NB4 (cell line): Measurements from ENCODE around the gene USP7.

Source experiments
- POLR2A ChIP-seq: IDR thresholded peaks from 2 replicates; pipeline ENCODE4 v1.6.1; 2011; ENCODE audit warnings: mild to moderate bottlenecking; ENCODE audit not compliant: insufficient read length; ENCODE audit errors: extremely low read depth
- TF ChIP-seq, protein P1 (sequence below): IDR thresholded peaks from one replicate; pipeline ENCODE4 v1.5.1; 2012; ENCODE audit warnings: low read depth, low read length

DNA sequence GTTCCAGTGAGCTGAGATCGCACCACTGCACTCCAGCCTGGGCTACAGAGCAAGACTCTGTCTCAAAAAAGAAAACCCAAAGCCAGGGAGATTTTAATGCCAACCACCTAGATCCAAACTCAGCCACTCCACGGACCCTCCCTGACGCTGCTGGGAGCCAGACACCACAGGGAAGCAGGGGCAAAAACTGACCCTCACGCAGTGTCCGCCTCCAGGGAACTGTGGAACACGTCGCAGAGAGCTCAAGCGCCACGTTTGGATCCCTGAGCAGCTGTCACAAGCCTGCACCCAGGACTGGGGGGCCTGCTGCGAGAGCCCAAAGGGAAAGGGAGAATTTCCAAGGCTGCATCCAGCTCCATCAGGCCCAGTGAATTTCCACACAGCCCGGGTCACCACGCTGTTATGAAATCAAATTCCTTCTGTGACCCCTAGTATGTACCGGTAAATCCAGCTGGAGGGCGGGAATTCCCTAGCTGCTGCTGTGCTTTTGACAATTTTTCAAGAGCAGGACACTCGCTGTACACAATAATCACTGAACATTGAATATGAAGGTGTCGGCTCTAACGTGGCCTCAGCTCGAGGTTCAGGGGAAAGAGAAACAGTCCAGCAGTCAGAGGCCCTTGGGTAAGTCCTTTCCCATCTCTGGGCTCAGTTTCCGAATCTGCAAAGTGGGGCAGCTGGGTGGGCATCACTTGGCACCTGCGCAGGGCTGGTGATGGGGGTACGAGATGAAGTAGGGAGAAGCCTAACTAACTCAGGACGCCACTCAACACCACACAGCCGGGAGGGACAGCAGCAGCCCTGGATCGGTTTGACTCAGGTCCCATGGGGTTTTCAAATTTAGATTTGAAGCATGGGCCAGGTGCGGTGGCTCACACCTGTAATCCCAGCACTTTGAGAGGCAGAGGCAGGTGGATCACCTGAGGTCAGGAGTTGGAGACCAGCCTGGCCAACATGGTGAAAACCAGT lies 103.5 kb downstream of the USP7 start:
- TF ChIP-seq, protein P1, sequence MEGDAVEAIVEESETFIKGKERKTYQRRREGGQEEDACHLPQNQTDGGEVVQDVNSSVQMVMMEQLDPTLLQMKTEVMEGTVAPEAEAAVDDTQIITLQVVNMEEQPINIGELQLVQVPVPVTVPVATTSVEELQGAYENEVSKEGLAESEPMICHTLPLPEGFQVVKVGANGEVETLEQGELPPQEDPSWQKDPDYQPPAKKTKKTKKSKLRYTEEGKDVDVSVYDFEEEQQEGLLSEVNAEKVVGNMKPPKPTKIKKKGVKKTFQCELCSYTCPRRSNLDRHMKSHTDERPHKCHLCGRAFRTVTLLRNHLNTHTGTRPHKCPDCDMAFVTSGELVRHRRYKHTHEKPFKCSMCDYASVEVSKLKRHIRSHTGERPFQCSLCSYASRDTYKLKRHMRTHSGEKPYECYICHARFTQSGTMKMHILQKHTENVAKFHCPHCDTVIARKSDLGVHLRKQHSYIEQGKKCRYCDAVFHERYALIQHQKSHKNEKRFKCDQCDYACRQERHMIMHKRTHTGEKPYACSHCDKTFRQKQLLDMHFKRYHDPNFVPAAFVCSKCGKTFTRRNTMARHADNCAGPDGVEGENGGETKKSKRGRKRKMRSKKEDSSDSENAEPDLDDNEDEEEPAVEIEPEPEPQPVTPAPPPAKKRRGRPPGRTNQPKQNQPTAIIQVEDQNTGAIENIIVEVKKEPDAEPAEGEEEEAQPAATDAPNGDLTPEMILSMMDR, result no peak
- no peak for TF ChIP-seq POLR2A
